ENCODE measurements around the gene ORC1.
A peak's percentile ranks its signal among the peaks of the same experiment; 100 is the strongest.

Gene ORC1

GRCh38 chr1:52404116-52404974, at the start of gene ORC1, which contains the start of gene PRPF38A:
Gene ORC1, minus strand, starts transcription at chr1:52404423. Its CDS starts 2,200 bp downstream, at chr1:52402223.
Gene PRPF38A, plus strand, starts transcription at chr1:52404602. Its CDS starts 148 bp downstream, at chr1:52404750.
- DNase-seq (ENCODE audit: low read depth) = peak; percentile 98
- TF ChIP-seq CTCF (IDR thresholded peaks at IDR 0.05; ENCODE audit: insufficient read depth, low read depth, low read length, missing control alignments) = peak; percentile 58
- H3K4me3 ChIP-seq (ENCODE audit: low read depth, low read length) = peak within 1 kb of the TSS; percentile 77

- H3K4me3 ChIP-seq (ENCODE audit: low read depth, low read length) = no peak overlapping the region
- DNase-seq (ENCODE audit: low read depth) = no peak
- no peak for TF ChIP-seq CTCF (IDR thresholded peaks at IDR 0.05; ENCODE audit: insufficient read depth, low read depth, low read length, missing control alignments)
Measured at GRCh38 chr1:52444463-52444862, 40.2 kb upstream of the ORC1 start.

- H3K4me3 ChIP-seq (ENCODE audit: low read depth, low read length) = no peak overlapping the region
- no peak for TF ChIP-seq CTCF (IDR thresholded peaks at IDR 0.05; ENCODE audit: insufficient read depth, low read depth, low read length, missing control alignments)
- DNase-seq (ENCODE audit: low read depth) = no peak
Measured at GRCh38 chr1:52439976-52440375, 35.8 kb upstream of the ORC1 start.

GRCh38 chr1:52436817-52437216, 32.6 kb upstream of the ORC1 start:
- no peak for TF ChIP-seq CTCF (IDR thresholded peaks at IDR 0.05; ENCODE audit: insufficient read depth, low read depth, low read length, missing control alignments)
- no peak for DNase-seq (ENCODE audit: low read depth)
- H3K4me3 ChIP-seq (ENCODE audit: low read depth, low read length) = no peak overlapping the region

- H3K4me3 ChIP-seq (ENCODE audit: low read depth, low read length) = no peak overlapping the region
- no peak for TF ChIP-seq CTCF (IDR thresholded peaks at IDR 0.05; ENCODE audit: insufficient read depth, low read depth, low read length, missing control alignments)
- no peak for DNase-seq (ENCODE audit: low read depth)
Measured at GRCh38 chr1:52435650-52436049, 31.4 kb upstream of the ORC1 start.

- DNase-seq (ENCODE audit: low read depth) = no peak
- H3K4me3 ChIP-seq (ENCODE audit: low read depth, low read length) = no peak overlapping the region
- no peak for TF ChIP-seq CTCF (IDR thresholded peaks at IDR 0.05; ENCODE audit: insufficient read depth, low read depth, low read length, missing control alignments)
Measured at GRCh38 chr1:52435211-52435610, 31.0 kb upstream of the ORC1 start.

Data from GM12865 (cell line).